ENCODE results near the gene PREP. TPM values are rescaled to one million over a fixed set of nuclear protein-coding genes. Genes with fewer than 3 reads are reported as not detected.

Gene PREP
- total and polyA plus RNA-seq, 12 donors, result 12.3 to 37.4 (median 26.8) TPM

DNA sequence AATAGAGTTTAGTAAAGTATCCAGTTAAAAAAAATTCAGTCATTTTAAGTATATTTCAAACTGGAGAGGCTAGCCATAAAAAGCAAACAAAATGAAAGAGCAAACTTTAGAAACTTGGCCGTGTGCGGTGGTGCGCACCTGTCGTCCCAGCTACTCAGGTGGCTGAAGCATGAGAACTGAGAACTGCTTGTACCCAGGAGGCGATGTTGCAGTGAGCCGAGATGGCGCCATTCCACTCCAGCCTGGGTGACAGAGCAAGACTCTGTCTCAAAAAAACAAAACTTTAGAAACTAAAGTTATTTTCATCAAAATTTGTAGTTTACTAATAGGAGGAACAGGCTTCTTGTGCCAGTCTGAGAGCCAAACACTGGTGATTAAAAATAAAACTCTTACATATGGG, 122.8 kb downstream of the PREP start:
- Histone ChIP-seq H3K36me3 (peaks cover 0 to 99% (median 29%) of the 10 kb centered on the region in 9 donors), H3K9me3 (peaks cover 0 to 7% (median 0%) of the 10 kb centered on the region in 11 donors), H3K4me3 (no peak overlapping the region), H3K4me1 (peaks cover 0 to under 1% (median 0%) of the 10 kb centered on the region in 9 donors), H3K27me3 (no peaks in the 10 kb centered on the region), H3K27ac (no peak overlapping the region)
- TF ChIP-seq, protein P1, sequence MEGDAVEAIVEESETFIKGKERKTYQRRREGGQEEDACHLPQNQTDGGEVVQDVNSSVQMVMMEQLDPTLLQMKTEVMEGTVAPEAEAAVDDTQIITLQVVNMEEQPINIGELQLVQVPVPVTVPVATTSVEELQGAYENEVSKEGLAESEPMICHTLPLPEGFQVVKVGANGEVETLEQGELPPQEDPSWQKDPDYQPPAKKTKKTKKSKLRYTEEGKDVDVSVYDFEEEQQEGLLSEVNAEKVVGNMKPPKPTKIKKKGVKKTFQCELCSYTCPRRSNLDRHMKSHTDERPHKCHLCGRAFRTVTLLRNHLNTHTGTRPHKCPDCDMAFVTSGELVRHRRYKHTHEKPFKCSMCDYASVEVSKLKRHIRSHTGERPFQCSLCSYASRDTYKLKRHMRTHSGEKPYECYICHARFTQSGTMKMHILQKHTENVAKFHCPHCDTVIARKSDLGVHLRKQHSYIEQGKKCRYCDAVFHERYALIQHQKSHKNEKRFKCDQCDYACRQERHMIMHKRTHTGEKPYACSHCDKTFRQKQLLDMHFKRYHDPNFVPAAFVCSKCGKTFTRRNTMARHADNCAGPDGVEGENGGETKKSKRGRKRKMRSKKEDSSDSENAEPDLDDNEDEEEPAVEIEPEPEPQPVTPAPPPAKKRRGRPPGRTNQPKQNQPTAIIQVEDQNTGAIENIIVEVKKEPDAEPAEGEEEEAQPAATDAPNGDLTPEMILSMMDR (IDR thresholded peaks at IDR 0.05), result no peak
- no peak for DNase-seq
- intact Hi-C loops (cut with DNase I), result no loop called here
- 96 to 98% methylated on average over 7 of the region's 7 CpGs for WGBS, 2 donors
- ATAC-seq, result no peak

DNA sequence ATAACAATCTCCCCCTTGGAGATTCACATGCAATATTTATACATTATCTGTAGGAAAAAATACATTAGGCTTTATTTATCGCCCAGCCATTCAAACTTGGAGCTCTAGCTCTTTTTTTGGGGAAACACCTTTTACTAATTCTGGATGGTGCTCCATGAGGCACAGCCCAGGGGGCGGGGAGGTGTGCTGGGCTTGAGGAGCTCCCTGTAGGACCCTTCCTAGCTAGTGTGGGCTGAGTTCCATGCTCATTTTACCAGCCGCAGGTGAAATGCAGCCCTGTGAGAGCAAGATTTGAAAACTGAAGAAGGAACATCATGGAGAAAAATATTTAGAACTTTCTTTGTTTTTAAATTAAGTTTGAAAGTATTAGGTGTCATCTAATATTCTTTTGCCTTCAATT, 123.4 kb downstream of the PREP start:
- Histone ChIP-seq H3K27ac (no peak overlapping the region), H3K4me3 (no peak overlapping the region), H3K4me1 (peaks cover 0 to 6% (median 0%) of the 10 kb centered on the region in 9 donors), H3K9me3 (peaks cover 0 to 7% (median 0%) of the 10 kb centered on the region in 11 donors), H3K36me3 (peaks cover 0 to 94% (median 29%) of the 10 kb centered on the region in 9 donors), H3K27me3 (no peaks in the 10 kb centered on the region)
- intact Hi-C loops (cut with DNase I), result no loop called here
- TF ChIP-seq, protein P1 (IDR thresholded peaks at IDR 0.05), result no peak
- ATAC-seq (no peak), DNase-seq (no peak)
- 97% methylated on average over 3 of the region's 3 CpGs for WGBS, 2 donors

DNA sequence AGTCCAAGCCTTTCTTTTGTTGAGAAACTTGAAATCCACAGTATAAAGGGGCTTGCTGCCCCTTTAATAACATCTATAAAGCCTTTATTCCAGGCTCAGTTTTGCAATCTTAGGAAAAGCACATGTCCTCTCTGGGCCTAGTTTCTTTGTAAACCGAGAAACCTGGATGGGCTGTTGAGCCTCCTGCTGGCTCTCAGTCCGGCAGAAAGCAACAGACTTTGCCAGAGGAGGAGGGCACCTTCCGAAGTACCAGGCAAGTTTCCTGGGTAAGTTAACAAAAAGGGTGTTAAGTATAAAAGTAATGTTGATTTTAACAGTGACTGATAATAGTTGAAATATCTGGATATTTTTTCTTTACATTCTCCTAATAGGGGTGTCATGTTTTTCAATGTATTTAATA, 124.1 kb downstream of the PREP start:
- WGBS, 2 donors, result 56 to 80% methylated on average over 3 of the region's 3 CpGs
- TF ChIP-seq, protein P1 (IDR thresholded peaks at IDR 0.05), result peak in 1 of 9 donors; percentile 15
- H3K27me3 ChIP-seq, result no peaks in the 10 kb centered on the region
- H3K9me3 ChIP-seq, result peaks cover 0 to 7% (median 0%) of the 10 kb centered on the region in 11 donors
- peaks cover 0 to 7% (median 0%) of the 10 kb centered on the region in 9 donors for H3K4me1 ChIP-seq
- intact Hi-C loops (cut with DNase I), result no loop called here
- H3K36me3 ChIP-seq, result peaks cover 0 to 88% (median 29%) of the 10 kb centered on the region in 9 donors
- H3K27ac ChIP-seq, result no peak overlapping the region
- ATAC-seq (no peak), DNase-seq (no peak)
- no peak overlapping the region for H3K4me3 ChIP-seq

DNA sequence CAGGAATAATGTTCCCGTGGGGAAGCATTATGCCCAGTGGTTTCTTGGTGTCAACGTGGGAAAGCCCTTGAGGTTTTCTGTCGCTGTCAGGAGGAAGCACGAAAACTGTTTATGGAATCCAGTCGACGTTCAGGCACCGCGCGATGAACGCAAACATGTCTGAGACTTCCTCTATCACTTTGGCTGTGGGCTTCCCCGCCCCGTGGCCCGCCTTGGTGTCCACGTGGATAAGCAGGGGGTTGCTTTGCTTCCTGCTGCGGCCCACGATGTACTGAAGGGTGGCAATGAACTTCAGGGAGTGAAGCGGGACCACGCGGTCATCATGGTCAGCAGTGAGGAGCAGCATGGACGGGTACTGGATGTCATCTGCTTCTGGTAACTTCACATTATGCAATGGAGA, 124.8 kb downstream of the PREP start:
- Histone ChIP-seq H3K27me3 (no peaks in the 10 kb centered on the region), H3K4me3 (no peak overlapping the region), H3K36me3 (peaks cover 0 to 80% (median 29%) of the 10 kb centered on the region in 9 donors), H3K4me1 (peaks cover 0 to 15% (median 0%) of the 10 kb centered on the region in 9 donors), H3K27ac (no peak overlapping the region), H3K9me3 (peaks cover 0 to 7% (median 0%) of the 10 kb centered on the region in 11 donors)
- no peak for ATAC-seq
- intact Hi-C loops (cut with DNase I), result no loop called here
- TF ChIP-seq, protein P1 (IDR thresholded peaks at IDR 0.05), result no peak
- no peak for DNase-seq
- 89 to 93% methylated on average over 20 of the region's 20 CpGs for WGBS, 2 donors

Measured in heart right ventricle (tissue), 16 donors.